Activated T-helper 2 cell treated with anti-CD3 and anti-CD28 coated beads, Interferon-gamma antibody, Interleukin-2, Interleukin-4, amounts not matched to agents 10 μg/mL and 5 μg/mL and 100 μg/mL, durations not matched to agents 14 hours and 24 hours and 36 hours (primary cell): Measurements from ENCODE around the gene ADAMTSL4. TPM values are rescaled to one million over a fixed set of nuclear protein-coding genes. Genes with fewer than 3 reads are reported as not detected.
A peak's percentile ranks its signal among the peaks of the same experiment; 100 is the strongest.

Experiments
- DNase-seq: peaks from one replicate; pipeline ENCODE4 v3.0.0; 2021; ENCODE audit warnings: low spot score
- H3K27ac Mint-ChIP-seq: one replicate; pipeline ENCODE4 v1.8.0; 2021; ENCODE audit warnings: mixed read lengths
- H3K27me3 Mint-ChIP-seq: one replicate; pipeline ENCODE4 v1.8.0; 2021; ENCODE audit warnings: low read depth, mixed read lengths
- H3K36me3 Mint-ChIP-seq: one replicate; pipeline ENCODE4 v1.8.0; 2021; ENCODE audit warnings: low read depth, mixed read lengths
- H3K4me1 Mint-ChIP-seq: one replicate; pipeline ENCODE4 v1.8.0; 2021; ENCODE audit warnings: low read depth, mixed read lengths
- H3K4me3 Mint-ChIP-seq: one replicate; pipeline ENCODE4 v1.8.0; 2021; ENCODE audit warnings: low read depth, mild to moderate bottlenecking, moderate library complexity, mixed read lengths
- H3K9me3 Mint-ChIP-seq: one replicate; pipeline ENCODE4 v1.8.0; 2021; ENCODE audit warnings: mixed read lengths
- intact Hi-C: fragments of 100-400 bp; cut with micrococcal nuclease; formaldehyde crosslinking; loops from one replicate; pipeline ENCODE4 v1.15.1; 2023
- total RNA-seq: library from RNA; stranded (reverse); gene quantifications from 2 replicates; pipeline ENCODE4 v1.2.3, GENCODE V29; 2022

The ADAMTSL4 gene
- total RNA-seq, 1 donor from 2014 or later = 2.7 TPM

- DNase-seq = no peak
- peaks cover 29% of the 10 kb centered on the region for H3K4me1 Mint-ChIP-seq
- H3K36me3 Mint-ChIP-seq = peaks cover 3% of the 10 kb centered on the region
- no peak overlapping the region for H3K4me3 Mint-ChIP-seq
- peaks cover 13% of the 10 kb centered on the region for H3K27me3 Mint-ChIP-seq
- intact Hi-C loops = no loop called here
- H3K27ac Mint-ChIP-seq = peak overlapping the region; percentile 7
- no peaks in the 10 kb centered on the region for H3K9me3 Mint-ChIP-seq
These were observed 3.7 kb downstream of the ADAMTSL4 start for GRCh38 chr1:150552911-150553289.

- H3K9me3 Mint-ChIP-seq = no peaks in the 10 kb centered on the region
- H3K36me3 Mint-ChIP-seq = peaks cover 3% of the 10 kb centered on the region
- peaks cover 10% of the 10 kb centered on the region for H3K27me3 Mint-ChIP-seq
- no peak overlapping the region for H3K4me3 Mint-ChIP-seq
- intact Hi-C loops = no loop called here
- H3K4me1 Mint-ChIP-seq = peaks cover 26% of the 10 kb centered on the region
- H3K27ac Mint-ChIP-seq = no peak overlapping the region
- DNase-seq = no peak
These were observed 4.3 kb downstream of the ADAMTSL4 start for GRCh38 chr1:150553392-150554085.

GRCh38 chr1:150554086-150554452 lies 4.9 kb downstream of the ADAMTSL4 start:
- intact Hi-C loops = no loop called here
- no peak for DNase-seq
- Mint-ChIP-seq H3K36me3 (peaks cover 3% of the 10 kb centered on the region), H3K27ac (no peak overlapping the region), H3K9me3 (no peaks in the 10 kb centered on the region), H3K4me3 (no peak overlapping the region), H3K27me3 (peaks cover 10% of the 10 kb centered on the region), H3K4me1 (peaks cover 25% of the 10 kb centered on the region)

- H3K27ac Mint-ChIP-seq = no peak overlapping the region
- H3K36me3 Mint-ChIP-seq = peaks cover 3% of the 10 kb centered on the region
- peaks cover 30% of the 10 kb centered on the region for H3K4me1 Mint-ChIP-seq
- H3K27me3 Mint-ChIP-seq = peaks cover 5% of the 10 kb centered on the region
- no peaks in the 10 kb centered on the region for H3K9me3 Mint-ChIP-seq
- H3K4me3 Mint-ChIP-seq = no peak overlapping the region
- intact Hi-C loops = no loop called here
- no peak for DNase-seq
These were observed 6.2 kb downstream of the ADAMTSL4 start for GRCh38 chr1:150555198-150555970.

GRCh38 chr1:150555971-150556865 lies 7.0 kb downstream of the ADAMTSL4 start:
- Mint-ChIP-seq H3K27ac (no peak overlapping the region), H3K36me3 (peaks cover 3% of the 10 kb centered on the region), H3K9me3 (no peaks in the 10 kb centered on the region), H3K4me3 (no peak overlapping the region), H3K4me1 (peaks cover 28% of the 10 kb centered on the region), H3K27me3 (peaks cover 1% of the 10 kb centered on the region)
- intact Hi-C loops = no loop called here
- DNase-seq = no peak

GRCh38 chr1:150557065-150557600 lies 7.9 kb downstream of the ADAMTSL4 start:
- Mint-ChIP-seq H3K27ac (no peak overlapping the region), H3K9me3 (no peaks in the 10 kb centered on the region), H3K36me3 (peaks cover 3% of the 10 kb centered on the region), H3K27me3 (no peaks in the 10 kb centered on the region), H3K4me3 (no peak overlapping the region), H3K4me1 (peaks cover 22% of the 10 kb centered on the region)
- intact Hi-C loops = no loop called here
- no peak for DNase-seq

GRCh38 chr1:150557813-150558212 lies 8.6 kb downstream of the ADAMTSL4 start:
- DNase-seq = no peak
- no peaks in the 10 kb centered on the region for H3K9me3 Mint-ChIP-seq
- no peak overlapping the region for H3K27ac Mint-ChIP-seq
- intact Hi-C loops = no loop called here
- no peaks in the 10 kb centered on the region for H3K27me3 Mint-ChIP-seq
- H3K4me3 Mint-ChIP-seq = no peak overlapping the region
- peaks cover 3% of the 10 kb centered on the region for H3K36me3 Mint-ChIP-seq
- peaks cover 21% of the 10 kb centered on the region for H3K4me1 Mint-ChIP-seq

- intact Hi-C loops = no loop called here
- H3K36me3 Mint-ChIP-seq = peaks cover 3% of the 10 kb centered on the region
- H3K4me1 Mint-ChIP-seq = peaks cover 26% of the 10 kb centered on the region
- no peak for DNase-seq
- no peaks in the 10 kb centered on the region for H3K9me3 Mint-ChIP-seq
- H3K4me3 Mint-ChIP-seq = no peak overlapping the region
- no peaks in the 10 kb centered on the region for H3K27me3 Mint-ChIP-seq
- no peak overlapping the region for H3K27ac Mint-ChIP-seq
These were observed 9.1 kb downstream of the ADAMTSL4 start for GRCh38 chr1:150558303-150558704.

GRCh38 chr1:150558761-150559655 lies 9.8 kb downstream of the ADAMTSL4 start:
- H3K4me1 Mint-ChIP-seq = peaks cover 33% of the 10 kb centered on the region
- DNase-seq = no peak
- H3K27ac Mint-ChIP-seq = no peak overlapping the region
- H3K36me3 Mint-ChIP-seq = peaks cover 3% of the 10 kb centered on the region
- H3K9me3 Mint-ChIP-seq = no peaks in the 10 kb centered on the region
- no peak overlapping the region for H3K4me3 Mint-ChIP-seq
- H3K27me3 Mint-ChIP-seq = no peaks in the 10 kb centered on the region
- intact Hi-C loops = no loop called here

GRCh38 chr1:150559656-150560010 lies 10.4 kb downstream of the ADAMTSL4 start:
- Mint-ChIP-seq H3K27me3 (no peaks in the 10 kb centered on the region), H3K36me3 (peaks cover 3% of the 10 kb centered on the region), H3K4me3 (no peak overlapping the region), H3K27ac (no peak overlapping the region), H3K9me3 (no peaks in the 10 kb centered on the region), H3K4me1 (peaks cover 36% of the 10 kb centered on the region)
- intact Hi-C loops = loop anchor here (1.0 to 10.0 kb wide), 8 partner anchors 62 to 675 kb away; partner anchors contain the start of genes CTSS, GOLPH3L, MINDY1 and PRUNE1
- DNase-seq = no peak

GRCh38 chr1:150560011-150560438 lies 10.8 kb downstream of the ADAMTSL4 start:
- peak overlapping the region; percentile 25 for H3K27ac Mint-ChIP-seq
- H3K36me3 Mint-ChIP-seq = peaks cover 5% of the 10 kb centered on the region
- intact Hi-C loops = loop anchor here (1.0 to 10.0 kb wide), 8 partner anchors 61 to 675 kb away; partner anchors contain the start of genes CTSS, GOLPH3L, MINDY1 and PRUNE1
- no peaks in the 10 kb centered on the region for H3K27me3 Mint-ChIP-seq
- peaks cover 39% of the 10 kb centered on the region for H3K4me1 Mint-ChIP-seq
- H3K9me3 Mint-ChIP-seq = no peaks in the 10 kb centered on the region
- DNase-seq = peak; percentile 70
- peak overlapping the region; percentile 40 for H3K4me3 Mint-ChIP-seq
